Kidney (tissue), 14 donors: ENCODE data around the gene EHD4. TPM values are rescaled to one million over a fixed set of nuclear protein-coding genes. Genes with fewer than 3 reads are reported as not detected.
A peak's percentile ranks its signal among the peaks of the same experiment; 100 is the strongest.

ENCODE experiments used
- DNase-seq, 5 donors: peaks; one replicate each; pipeline ENCODE4 v3.0.0-alpha.2; 2013 to 2020
- FAIRE-seq: peaks from 2 replicates; lab custom pipeline; 2012; peaks lifted over from hg19 to GRCh38; lab: Jason Lieb, UNC
- H3K27ac ChIP-seq, 2 donors: one replicate each; pipeline ENCODE4 v1.7.0; 2013; ENCODE audit warnings: low read depth in 2 of 2, low read length in 2 of 2, inconsistent platforms in 1 of 2
- H3K27me3 ChIP-seq: one replicate; pipeline ENCODE4 v1.7.1; 2013; ENCODE audit warnings: low read length, inconsistent platforms; ENCODE audit not compliant: control insufficient read depth, insufficient read depth
- H3K36me3 ChIP-seq, 3 donors: one replicate each; pipeline versions ENCODE4 v1.7.0 to v1.7.1; 2013; ENCODE audit warnings: low read length in 3 of 3, control low read depth in 1 of 3, inconsistent platforms in 1 of 3; ENCODE audit not compliant: insufficient read depth in 3 of 3, control insufficient read depth in 2 of 3
- H3K4me1 ChIP-seq, 3 donors: one replicate each; pipeline versions ENCODE4 v1.7.0 to v1.7.1; 2013; ENCODE audit warnings: low read length in 3 of 3, inconsistent platforms in 1 of 3, low read depth in 1 of 3; ENCODE audit not compliant: control insufficient read depth in 2 of 3, insufficient read depth in 2 of 3
- H3K4me3 ChIP-seq, 3 donors: one replicate each; pipeline versions ENCODE4 v1.7.0 to v1.8.1; 2013; ENCODE audit warnings: low read length in 3 of 3, control low read depth in 1 of 3, inconsistent platforms in 1 of 3
- H3K9ac ChIP-seq, 3 donors: one replicate each; pipeline versions ENCODE4 v1.7.0 to v1.7.1; 2013; ENCODE audit warnings: low read length in 3 of 3, control low read depth in 1 of 3, inconsistent platforms in 1 of 3
- H3K9me3 ChIP-seq, 3 donors: one replicate each; pipeline versions ENCODE4 v1.7.0 to v1.7.1; 2013; ENCODE audit warnings: low read length in 3 of 3, control low read depth in 1 of 3, inconsistent platforms in 1 of 3; ENCODE audit not compliant: control insufficient read depth in 2 of 3, insufficient read depth in 1 of 3
- intact Hi-C: fragments of 100-400 bp; cut with DNase I; formaldehyde crosslinking; loops from one replicate; pipeline ENCODE4 v1.11.1; 2022
- polyA plus RNA-seq: library from polyadenylated mRNA; stranded (reverse); fragments of 350-450 nt; fragmentation: Illumina TruSeq; extraction: RNeasy Lipid Tissue Mini Kit (QIAGEN cat#74804); gene quantifications from one replicate; pipeline ENCODE4 v1.2.3, GENCODE V29; 2014; ENCODE audit warnings: low read depth, low replicate concordance; ENCODE audit not compliant: insufficient read depth
- total RNA-seq: library from RNA; stranded (reverse); fragmentation: NEBNext Ultra II Directional; extraction: Animal tissue kit (Norgen Biotek cat#: 25700); gene quantifications from one replicate; pipeline ENCODE4 v1.2.1, GENCODE V29; 2021
- TF ChIP-seq, protein P1 (sequence below): IDR thresholded peaks from 3 replicates; pipeline ENCODE4 v1.5.1; 2012; ENCODE audit warnings: mild to moderate bottlenecking, moderate library complexity, borderline replicate concordance; ENCODE audit not compliant: insufficient read depth; ENCODE audit errors: extremely low read depth
- donor health status: control.
- donor health status: control.
- donor health status: control.
- donor health status: control.
- donor health status: control.
- donor health status: DM: yes; HTN: yes; CAD: no.
- donor health status: Normal renal cell carcinoma (clear cell type).

EHD4 gene
- total and polyA plus RNA-seq, 2 donors from 2014 or later, result 15.7 to 38.5 TPM

DNA sequence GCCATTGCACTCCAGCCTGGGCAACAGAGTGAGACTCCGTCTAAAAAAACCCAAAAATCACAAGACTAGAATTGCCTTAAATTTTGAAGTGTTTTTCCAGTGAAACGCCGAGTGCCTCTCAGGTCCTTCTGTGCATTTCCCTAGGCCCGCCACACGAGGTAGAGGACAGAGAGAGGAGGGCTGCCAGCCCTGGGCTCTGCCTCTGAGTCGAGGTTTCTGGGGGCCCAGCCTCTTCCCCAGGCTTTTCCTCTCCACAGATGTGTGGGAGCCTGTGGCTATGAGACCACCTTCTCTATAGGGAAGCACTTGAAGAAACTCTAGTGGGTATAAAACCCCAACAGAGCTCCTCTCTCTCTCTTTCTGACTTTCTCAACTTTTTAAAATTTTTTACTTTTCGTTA, 10.9 kb upstream of the EHD4 start:
- Histone ChIP-seq H3K4me3 (no peak overlapping the region), H3K9ac (no peak overlapping the region), H3K9me3 (no peaks in the 10 kb centered on the region), H3K4me1 (no peaks in the 10 kb centered on the region), H3K27ac (no peak overlapping the region), H3K27me3 (no peaks in the 10 kb centered on the region), H3K36me3 (no peaks in the 10 kb centered on the region)
- intact Hi-C loops, result no loop called here
- FAIRE-seq, result no peak
- DNase-seq, result peak in 1 of 5 donors; percentile 18
- TF ChIP-seq, protein P1, sequence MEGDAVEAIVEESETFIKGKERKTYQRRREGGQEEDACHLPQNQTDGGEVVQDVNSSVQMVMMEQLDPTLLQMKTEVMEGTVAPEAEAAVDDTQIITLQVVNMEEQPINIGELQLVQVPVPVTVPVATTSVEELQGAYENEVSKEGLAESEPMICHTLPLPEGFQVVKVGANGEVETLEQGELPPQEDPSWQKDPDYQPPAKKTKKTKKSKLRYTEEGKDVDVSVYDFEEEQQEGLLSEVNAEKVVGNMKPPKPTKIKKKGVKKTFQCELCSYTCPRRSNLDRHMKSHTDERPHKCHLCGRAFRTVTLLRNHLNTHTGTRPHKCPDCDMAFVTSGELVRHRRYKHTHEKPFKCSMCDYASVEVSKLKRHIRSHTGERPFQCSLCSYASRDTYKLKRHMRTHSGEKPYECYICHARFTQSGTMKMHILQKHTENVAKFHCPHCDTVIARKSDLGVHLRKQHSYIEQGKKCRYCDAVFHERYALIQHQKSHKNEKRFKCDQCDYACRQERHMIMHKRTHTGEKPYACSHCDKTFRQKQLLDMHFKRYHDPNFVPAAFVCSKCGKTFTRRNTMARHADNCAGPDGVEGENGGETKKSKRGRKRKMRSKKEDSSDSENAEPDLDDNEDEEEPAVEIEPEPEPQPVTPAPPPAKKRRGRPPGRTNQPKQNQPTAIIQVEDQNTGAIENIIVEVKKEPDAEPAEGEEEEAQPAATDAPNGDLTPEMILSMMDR, result no peak

DNA sequence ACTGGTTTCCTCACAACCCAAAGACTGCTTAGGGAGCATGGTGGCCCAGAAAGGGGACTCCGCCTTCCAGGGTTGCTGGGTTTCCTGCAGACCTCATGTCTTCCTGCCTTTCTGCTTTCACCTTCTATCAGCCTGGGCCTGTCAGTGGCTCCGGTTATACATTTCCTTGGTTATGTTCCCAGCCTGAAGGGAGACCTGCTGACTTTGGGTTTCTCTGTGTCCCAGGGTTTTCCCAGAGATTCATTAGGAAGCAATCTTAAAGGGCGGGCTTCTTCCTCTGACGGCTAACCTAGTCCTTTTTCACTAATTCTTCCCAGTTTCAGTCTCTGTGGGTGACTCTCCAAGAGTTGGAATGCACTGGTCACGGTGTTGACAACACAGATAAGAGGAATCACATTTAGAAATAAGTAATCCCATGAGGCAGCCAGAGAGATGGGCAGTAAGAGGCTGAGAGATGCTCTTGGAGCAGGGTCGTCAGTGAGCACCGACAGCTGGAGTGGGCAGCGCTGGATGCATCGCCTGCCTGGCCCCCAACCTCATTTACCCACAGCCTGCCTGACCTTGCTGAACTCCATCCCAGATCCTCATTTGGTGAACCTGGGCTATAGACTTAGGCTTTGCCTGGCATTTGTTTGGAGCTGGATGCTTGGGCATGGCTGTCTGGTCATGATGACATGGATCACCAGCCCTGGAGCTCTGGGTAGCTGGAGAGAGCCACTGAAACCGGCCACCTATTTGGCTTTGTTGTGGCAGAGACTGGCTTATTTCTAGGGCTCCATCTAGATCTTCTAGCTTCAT, 10.0 kb upstream of the EHD4 start:
- intact Hi-C loops, result no loop called here
- FAIRE-seq, result no peak
- no peak overlapping the region for H3K9ac ChIP-seq

GRCh38 chr15:41981371-41982132, 9.2 kb upstream of the EHD4 start:
- TF ChIP-seq, protein P1, result no peak
- H3K4me1 ChIP-seq, result no peaks in the 10 kb centered on the region
- no peak overlapping the region for H3K27ac ChIP-seq
- FAIRE-seq (no peak), DNase-seq (peak in 1 of 5 donors; percentile 16)
- H3K9ac ChIP-seq, result no peak overlapping the region
- no peaks in the 10 kb centered on the region for H3K9me3 ChIP-seq
- H3K27me3 ChIP-seq, result no peaks in the 10 kb centered on the region
- no peak overlapping the region for H3K4me3 ChIP-seq
- intact Hi-C loops, result no loop called here
- H3K36me3 ChIP-seq, result no peaks in the 10 kb centered on the region

More for the DNA sequence above, 10.0 kb upstream of the EHD4 start:
- peak in 1 of 5 donors; percentile 20 for DNase-seq
- H3K9me3 ChIP-seq, result no peaks in the 10 kb centered on the region
- no peaks in the 10 kb centered on the region for H3K27me3 ChIP-seq
- H3K27ac ChIP-seq, result no peak overlapping the region
- H3K4me1 ChIP-seq, result no peaks in the 10 kb centered on the region
- no peaks in the 10 kb centered on the region for H3K36me3 ChIP-seq
- H3K4me3 ChIP-seq, result no peak overlapping the region
- TF ChIP-seq, protein P1, result no peak
